HFFc6 (cell line): Measurements from ENCODE around the gene CELSR1. TPM values are rescaled to one million over a fixed set of nuclear protein-coding genes. Genes with fewer than 3 reads are reported as not detected.
"Not testable (repeated sequence)": the region's sequence is repeated elsewhere in the genome, so short reads cannot be mapped to it uniquely, and the experiment has no call there.

Experiments
- DNase-seq: peaks from one replicate; pipeline ENCODE4 v3.0.0-alpha.2; 2018
- H3K27ac Mint-ChIP-seq: 2 replicates; pipeline ENCODE4 v1.8.0; 2020; ENCODE audit warnings: mild to moderate bottlenecking, mixed read lengths
- H3K27me3 Mint-ChIP-seq: 2 replicates; pipeline ENCODE4 v1.8.0; 2021; ENCODE audit warnings: mild to moderate bottlenecking, moderate library complexity, mixed read lengths; ENCODE audit not compliant: insufficient read depth
- H3K36me3 Mint-ChIP-seq: 2 replicates; pipeline ENCODE4 v1.8.0; 2021; ENCODE audit warnings: low read depth, mixed read lengths
- H3K4me1 Mint-ChIP-seq: 2 replicates; pipeline ENCODE4 v1.8.0; 2020; ENCODE audit warnings: low read depth, mixed read lengths
- H3K4me3 Mint-ChIP-seq: 2 replicates; pipeline ENCODE4 v1.8.0; 2020; ENCODE audit warnings: mild to moderate bottlenecking, moderate library complexity, mixed read lengths
- H3K9me3 Mint-ChIP-seq: 2 replicates; pipeline ENCODE4 v1.8.0; 2020; ENCODE audit warnings: mild to moderate bottlenecking, mixed read lengths
- total RNA-seq, 6 experiments: library from RNA; stranded (reverse); fragmentation: NEBNext Ultra II Directional; extraction: Animal tissue kit (Norgen Biotek cat#: 25700); gene quantifications; 2 replicates in 1 of 6; 3 replicates in 5 of 6; pipeline ENCODE4 v1.2.3, GENCODE V29; 2021
- TF ChIP-seq, protein P1 (sequence below): fragments of 200-600 bp; sonication (generic); IDR thresholded peaks from 2 replicates; pipeline ENCODE4 v1.5.0; 2021; ENCODE audit warnings: antibody characterized with exemption, mild to moderate bottlenecking

Gene CELSR1
- total RNA-seq, 6 experiments from 2014 or later: 4.7 to 8.2 (median 6.5) TPM

DNA sequence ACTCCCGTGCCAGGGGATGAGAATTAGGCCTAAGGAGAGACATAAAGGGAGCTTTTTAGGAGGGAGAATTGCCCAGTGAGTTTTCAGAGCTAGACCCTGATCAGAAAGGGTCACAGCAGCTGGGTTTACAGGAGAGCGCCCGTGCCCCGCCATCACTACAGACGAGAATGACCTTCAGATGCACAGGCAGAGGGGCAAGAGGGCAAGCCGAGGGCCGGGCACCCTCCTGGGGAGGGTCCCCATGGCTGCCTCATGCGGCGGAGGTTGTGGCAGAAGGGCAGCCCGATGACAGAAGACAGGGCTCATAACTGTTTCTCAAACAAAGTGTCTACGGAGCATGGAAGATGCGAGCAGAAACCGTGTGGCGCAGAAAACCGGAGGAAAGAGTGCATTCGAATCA lies 129.7 kb downstream of the CELSR1 start:
- Mint-ChIP-seq H3K27ac (no peak overlapping the region), H3K4me3 (no peak overlapping the region), H3K4me1 (no peaks in the 10 kb centered on the region), H3K36me3 (no peaks in the 10 kb centered on the region), H3K9me3 (no peaks in the 10 kb centered on the region), H3K27me3 (peaks cover 19% of the 10 kb centered on the region)
- no peak for DNase-seq
- TF ChIP-seq, protein P1, sequence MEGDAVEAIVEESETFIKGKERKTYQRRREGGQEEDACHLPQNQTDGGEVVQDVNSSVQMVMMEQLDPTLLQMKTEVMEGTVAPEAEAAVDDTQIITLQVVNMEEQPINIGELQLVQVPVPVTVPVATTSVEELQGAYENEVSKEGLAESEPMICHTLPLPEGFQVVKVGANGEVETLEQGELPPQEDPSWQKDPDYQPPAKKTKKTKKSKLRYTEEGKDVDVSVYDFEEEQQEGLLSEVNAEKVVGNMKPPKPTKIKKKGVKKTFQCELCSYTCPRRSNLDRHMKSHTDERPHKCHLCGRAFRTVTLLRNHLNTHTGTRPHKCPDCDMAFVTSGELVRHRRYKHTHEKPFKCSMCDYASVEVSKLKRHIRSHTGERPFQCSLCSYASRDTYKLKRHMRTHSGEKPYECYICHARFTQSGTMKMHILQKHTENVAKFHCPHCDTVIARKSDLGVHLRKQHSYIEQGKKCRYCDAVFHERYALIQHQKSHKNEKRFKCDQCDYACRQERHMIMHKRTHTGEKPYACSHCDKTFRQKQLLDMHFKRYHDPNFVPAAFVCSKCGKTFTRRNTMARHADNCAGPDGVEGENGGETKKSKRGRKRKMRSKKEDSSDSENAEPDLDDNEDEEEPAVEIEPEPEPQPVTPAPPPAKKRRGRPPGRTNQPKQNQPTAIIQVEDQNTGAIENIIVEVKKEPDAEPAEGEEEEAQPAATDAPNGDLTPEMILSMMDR: no peak

DNA sequence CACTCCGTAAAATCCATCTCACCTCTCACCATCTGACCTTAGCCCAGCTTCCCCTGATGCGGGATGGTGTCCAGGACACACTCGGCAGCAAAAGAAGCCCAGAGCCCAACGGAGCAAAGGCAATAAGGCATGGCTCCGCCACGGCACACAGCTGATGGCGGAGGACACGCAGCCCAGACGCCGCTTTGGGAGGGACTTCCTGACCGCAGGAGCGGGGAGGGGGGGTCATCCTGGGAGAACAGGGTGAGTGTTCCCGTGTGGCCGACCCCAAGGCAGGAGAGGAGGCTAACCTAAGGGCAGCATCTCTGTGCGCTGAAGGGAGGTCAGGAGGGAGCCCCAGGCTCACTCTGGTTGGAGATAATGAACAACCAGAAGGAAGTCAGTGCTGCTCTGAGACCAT lies 130.6 kb downstream of the CELSR1 start:
- TF ChIP-seq, protein P1: no peak
- Mint-ChIP-seq H3K36me3 (no peaks in the 10 kb centered on the region), H3K9me3 (no peaks in the 10 kb centered on the region)

DNA sequence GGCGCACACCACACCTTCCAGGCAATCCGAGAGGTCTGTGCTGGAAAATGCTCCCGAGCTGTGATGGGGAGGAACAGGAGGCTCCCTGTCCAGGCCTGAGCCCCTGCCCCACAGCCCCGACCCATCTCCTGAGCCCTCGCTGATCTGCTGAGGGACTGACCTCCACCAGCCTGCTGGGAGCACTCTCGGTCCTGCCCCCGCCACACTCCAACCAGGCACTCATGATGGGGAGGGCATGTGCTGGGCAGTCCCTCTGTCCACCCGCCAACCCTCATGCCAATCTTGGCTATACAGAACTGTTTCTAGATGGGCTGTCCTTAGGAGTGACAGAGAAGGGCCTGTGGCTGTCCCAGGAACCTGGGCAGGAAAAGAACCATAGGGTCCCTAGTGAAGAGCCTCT lies 131.1 kb downstream of the CELSR1 start:
- no peak overlapping the region for H3K4me3 Mint-ChIP-seq
- no peak for DNase-seq
- no peaks in the 10 kb centered on the region for H3K36me3 Mint-ChIP-seq
- H3K9me3 Mint-ChIP-seq: no peaks in the 10 kb centered on the region
- TF ChIP-seq, protein P1: no peak
- no peaks in the 10 kb centered on the region for H3K4me1 Mint-ChIP-seq
- H3K27me3 Mint-ChIP-seq: peaks cover 14% of the 10 kb centered on the region
- H3K27ac Mint-ChIP-seq: no peak overlapping the region

More for the DNA sequence above, 130.6 kb downstream of the CELSR1 start:
- Mint-ChIP-seq H3K27ac (no peak overlapping the region), H3K4me1 (no peaks in the 10 kb centered on the region), H3K27me3 (peaks cover 14% of the 10 kb centered on the region), H3K4me3 (no peak overlapping the region)
- DNase-seq: no peak

DNA sequence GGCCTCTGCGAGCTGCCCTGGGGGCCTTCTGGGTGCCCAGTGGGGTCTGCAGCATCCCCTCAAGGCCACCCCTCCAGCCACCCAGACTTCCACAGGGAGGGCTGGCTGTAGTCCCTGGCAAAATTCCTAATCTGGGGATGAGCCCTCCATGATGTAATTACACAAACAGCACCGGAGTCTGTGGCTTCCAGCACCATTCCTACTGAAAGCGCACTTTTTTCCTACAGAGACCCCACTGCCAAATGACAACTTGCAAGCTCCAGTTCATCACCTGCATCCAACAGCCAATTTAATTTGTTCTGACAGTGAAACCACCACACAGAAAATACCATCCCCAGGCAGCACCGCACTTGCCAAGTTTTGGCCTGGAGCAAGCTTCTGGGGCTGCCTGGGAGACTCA lies 131.5 kb downstream of the CELSR1 start:
- TF ChIP-seq, protein P1: no peak
- H3K4me3 Mint-ChIP-seq: no peak overlapping the region
- peaks cover 14% of the 10 kb centered on the region for H3K27me3 Mint-ChIP-seq
- DNase-seq: no peak
- H3K27ac Mint-ChIP-seq: no peak overlapping the region
- H3K36me3 Mint-ChIP-seq: no peaks in the 10 kb centered on the region
- H3K4me1 Mint-ChIP-seq: no peaks in the 10 kb centered on the region
- no peaks in the 10 kb centered on the region for H3K9me3 Mint-ChIP-seq

DNA sequence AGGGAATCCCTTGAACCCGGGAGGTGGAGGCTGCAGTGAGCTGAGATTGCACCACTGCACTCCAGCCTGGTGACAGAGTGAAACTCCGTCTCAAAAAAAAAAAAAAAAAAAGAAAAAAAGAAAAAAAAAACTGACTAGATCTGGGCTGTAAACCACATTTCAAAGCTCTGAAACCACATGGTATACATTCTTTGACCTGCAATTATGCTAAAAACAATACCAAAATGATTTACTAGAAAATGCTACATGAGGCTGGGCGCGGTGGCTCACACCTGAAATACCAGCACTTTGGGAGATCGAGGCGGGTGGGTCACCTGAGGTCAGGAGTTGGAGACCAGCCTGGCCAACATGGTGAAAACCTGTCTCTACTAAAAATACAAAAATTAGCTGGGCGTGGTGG lies 133.5 kb downstream of the CELSR1 start:
- H3K9me3 Mint-ChIP-seq, H3K36me3 Mint-ChIP-seq, H3K4me1 Mint-ChIP-seq, H3K4me3 Mint-ChIP-seq, H3K27ac Mint-ChIP-seq, DNase-seq: not testable (repeated sequence)
- peaks cover 18% of the 10 kb centered on the region for H3K27me3 Mint-ChIP-seq

DNA sequence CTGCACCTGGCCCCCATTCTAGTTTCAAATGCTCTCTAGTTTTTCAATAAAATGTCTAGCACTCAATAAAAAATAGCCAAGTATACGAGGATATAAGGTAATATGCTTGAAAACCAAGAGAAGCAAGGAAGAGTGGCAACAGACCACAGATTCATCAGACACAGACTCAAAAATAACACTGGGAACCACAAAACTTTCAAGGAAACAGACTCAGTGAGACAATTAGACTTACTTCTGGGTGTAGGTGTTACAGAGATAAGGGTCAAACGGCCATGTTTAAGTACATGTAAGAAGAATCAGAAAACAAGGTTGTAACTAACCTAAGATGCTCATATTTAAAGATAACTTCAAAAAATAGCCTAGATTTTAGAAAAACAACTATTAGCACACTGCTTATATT lies 134.9 kb downstream of the CELSR1 start:
- H3K27ac Mint-ChIP-seq: no peak overlapping the region
- TF ChIP-seq, protein P1: no peak
- H3K4me1 Mint-ChIP-seq: no peaks in the 10 kb centered on the region
- no peaks in the 10 kb centered on the region for H3K9me3 Mint-ChIP-seq
- H3K27me3 Mint-ChIP-seq: peaks cover 16% of the 10 kb centered on the region
- no peak overlapping the region for H3K4me3 Mint-ChIP-seq
- DNase-seq: no peak
- H3K36me3 Mint-ChIP-seq: no peaks in the 10 kb centered on the region
